Ureter (tissue), 1 donor: Measurements from ENCODE around the gene RECQL. TPM values are rescaled to one million over a fixed set of nuclear protein-coding genes. Genes with fewer than 3 reads are reported as not detected.
"Not testable (repeated sequence)": the region's sequence is repeated elsewhere in the genome, so short reads cannot be mapped to it uniquely, and the experiment has no call there.

Experiments used
- DNase-seq: peaks from one replicate; pipeline ENCODE4 v3.0.0-alpha.2; 2020; ENCODE audit warnings: low spot score
- total RNA-seq: library from RNA; stranded (reverse); gene quantifications from one replicate; pipeline ENCODE4 v1.2.4, GENCODE V29; 2023
- donor health status: DM: yes; HTN: yes; CAD: no.

Gene RECQL
- total RNA-seq, 1 donor from 2014 or later = 23.9 TPM

GRCh38 chr12:21419009-21419699 is 82.3 kb downstream of the RECQL start:
- DNase-seq = not testable (repeated sequence)

Other genes with a start within 250 kb of the RECQL start
- gene SLCO1A2, start 166.7 kb downstream of the RECQL start, total RNA-seq = not detected
- gene IAPP, start 128.7 kb downstream of the RECQL start, total RNA-seq = not detected
- 29.1 TPM for gene PYROXD1, start 64.0 kb downstream of the RECQL start, total RNA-seq
- gene GOLT1B, start 154 bp upstream of the RECQL start, total RNA-seq = 33.7 TPM
- gene SPX, start 24.7 kb upstream of the RECQL start, total RNA-seq = not detected
- gene GYS2, start 103.2 kb upstream of the RECQL start, total RNA-seq = 0.16 TPM
- gene LDHB, start 156.2 kb upstream of the RECQL start, total RNA-seq = 614 TPM